MCF 10A (cell line): ENCODE data around the gene SPATA25. TPM values are rescaled to one million over a fixed set of nuclear protein-coding genes. Genes with fewer than 3 reads are reported as not detected.

Experiments used
- BruUV-seq: library from RNA; stranded (reverse); fragments of 400-500 nt; replicated peaks from 2 replicates; lab custom pipeline; 2021; lab: Mats Ljungman, UMichigan
- CTCF ChIA-PET: fragments of 300-600 bp; sonication (Branson Sonifier 250); formaldehyde crosslinking; extraction: SDS; loops from one replicate; lab custom pipeline; 2021; ENCODE audit warnings: antibody characterized with exemption, inconsistent platforms; lab: Yijun Ruan, JAX
- POLR2A ChIA-PET: fragments of 300-600, 350-650 bp; sonication (Branson Sonifier 250); formaldehyde crosslinking; extraction: SDS; loops from one replicate; lab custom pipeline; 2020; ENCODE audit warnings: antibody characterized with exemption, inconsistent platforms; lab: Yijun Ruan, JAX
- DNase-seq: peaks from one replicate; pipeline ENCODE4 v3.0.0-alpha.2; 2018; ENCODE audit not compliant: unreplicated experiment
- H3K27ac Mint-ChIP-seq: one replicate; pipeline ENCODE4 v1.8.0; 2022; ENCODE audit warnings: mild to moderate bottlenecking, low read depth, mixed read lengths; ENCODE audit not compliant: unreplicated experiment
- H3K27me3 Mint-ChIP-seq: one replicate; pipeline ENCODE4 v1.8.0; 2022; ENCODE audit warnings: mixed read lengths; ENCODE audit not compliant: insufficient read depth, unreplicated experiment
- H3K36me3 Mint-ChIP-seq: one replicate; pipeline ENCODE4 v1.8.0; 2022; ENCODE audit warnings: mild to moderate bottlenecking, moderate library complexity, mixed read lengths; ENCODE audit not compliant: insufficient read depth, unreplicated experiment
- H3K4me1 Mint-ChIP-seq: one replicate; pipeline ENCODE4 v1.8.0; 2022; ENCODE audit warnings: mixed read lengths; ENCODE audit not compliant: insufficient read depth, unreplicated experiment
- H3K4me3 Mint-ChIP-seq: one replicate; pipeline ENCODE4 v1.8.0; 2022; ENCODE audit warnings: mild to moderate bottlenecking, moderate library complexity, mixed read lengths; ENCODE audit not compliant: unreplicated experiment
- H3K9me3 Mint-ChIP-seq: one replicate; pipeline ENCODE4 v1.8.0; 2022; ENCODE audit warnings: mixed read lengths; ENCODE audit not compliant: unreplicated experiment
- CTCF ChIP-seq: fragments of 200-600 bp; IDR thresholded peaks from one replicate; pipeline ENCODE4 v1.8.0; 2022; ENCODE audit warnings: antibody characterized with exemption, mild to moderate bottlenecking; ENCODE audit not compliant: unreplicated experiment
- intact Hi-C: fragments of 100-400 bp; cut with micrococcal nuclease; formaldehyde crosslinking; loops from 2 replicates; pipeline ENCODE4 v1.14.1; 2022
- total RNA-seq: library from RNA; stranded (reverse); gene quantifications from 2 replicates; pipeline ENCODE4 v1.2.3, GENCODE V29; 2022

Gene SPATA25
- total RNA-seq, 1 experiment from 2014 or later, result 0.72 TPM

- Mint-ChIP-seq H3K27ac (no peak overlapping the region), H3K4me1 (peaks cover 6% of the 10 kb centered on the region), H3K4me3 (no peak overlapping the region), H3K27me3 (peaks cover 36% of the 10 kb centered on the region), H3K9me3 (no peaks in the 10 kb centered on the region), H3K36me3 (no peaks in the 10 kb centered on the region)
- no peak for TF ChIP-seq CTCF
- ChIA-PET CTCF (interaction anchor here (0.6 to 1.1 kb wide), 4 partner anchors 13 to 471 kb away, joined by 3 to 4 read pairs (median 4); partner anchors contain the start of gene CTSA), POLR2A (interaction anchor here (1.1 to 3.2 kb wide), 5 partner anchors 9 to 81 kb away, joined by 3 to 20 read pairs (median 6); partner anchors contain the start of genes CTSA, NEURL2 and PCIF1)
- intact Hi-C loops, result no loop called here
- BruUV-seq, result no TSS peak
- DNase-seq, result no peak
Observed at GRCh38 chr20:45918779-45919537, 31.5 kb upstream of the SPATA25 start.

GRCh38 chr20:45918182-45918737 lies 30.8 kb upstream of the SPATA25 start:
- CTCF ChIA-PET, result interaction anchor here (0.6 kb wide), 1 partner anchor 27 kb away, joined by 4 read pairs; the partner anchor contains the start of gene CTSA
- POLR2A ChIA-PET, result interaction anchor here (1.1 to 3.1 kb wide), 2 partner anchors 13 to 80 kb away, joined by 4 to 12 read pairs; no protein-coding TSS in a partner anchor
- no peaks in the 10 kb centered on the region for H3K36me3 Mint-ChIP-seq
- no peak overlapping the region for H3K4me3 Mint-ChIP-seq
- DNase-seq, result no peak
- no peak overlapping the region for H3K27ac Mint-ChIP-seq
- intact Hi-C loops, result no loop called here
- H3K9me3 Mint-ChIP-seq, result no peaks in the 10 kb centered on the region
- BruUV-seq, result no TSS peak
- no peak for TF ChIP-seq CTCF
- H3K4me1 Mint-ChIP-seq, result peaks cover 6% of the 10 kb centered on the region
- H3K27me3 Mint-ChIP-seq, result peaks cover 36% of the 10 kb centered on the region

- Mint-ChIP-seq H3K27ac (no peak overlapping the region), H3K9me3 (no peaks in the 10 kb centered on the region), H3K27me3 (peaks cover 36% of the 10 kb centered on the region), H3K4me3 (no peak overlapping the region), H3K36me3 (no peaks in the 10 kb centered on the region), H3K4me1 (peaks cover 6% of the 10 kb centered on the region)
- DNase-seq, result no peak
- no TSS peak for BruUV-seq
- TF ChIP-seq CTCF, result no peak
- ChIA-PET POLR2A (interaction anchor here (0.7 to 3.1 kb wide), 4 partner anchors 9 to 17 kb away, joined by 3 to 12 read pairs (median 4); partner anchors contain the start of gene PCIF1), CTCF (no interaction called here)
- intact Hi-C loops, result no loop called here
Observed at GRCh38 chr20:45917790-45918141, 30.3 kb upstream of the SPATA25 start.

- Mint-ChIP-seq H3K27me3 (peaks cover 16% of the 10 kb centered on the region), H3K9me3 (no peaks in the 10 kb centered on the region), H3K4me3 (no peak overlapping the region), H3K36me3 (no peaks in the 10 kb centered on the region), H3K27ac (no peak overlapping the region), H3K4me1 (peaks cover 6% of the 10 kb centered on the region)
- no peak for TF ChIP-seq CTCF
- DNase-seq, result no peak
- ChIA-PET POLR2A (no interaction called here), CTCF (no interaction called here)
- intact Hi-C loops, result no loop called here
- no TSS peak for BruUV-seq
Observed at GRCh38 chr20:45913116-45913515, 25.7 kb upstream of the SPATA25 start.
